HCT116 (cell line): ENCODE results near the gene APOE. TPM values are rescaled to one million over a fixed set of nuclear protein-coding genes. Genes with fewer than 3 reads are reported as not detected.
A peak's percentile ranks its signal among the peaks of the same experiment; 100 is the strongest.

Experiments
- ATAC-seq: fragments of 200-7000 bp; cut with Tn5 transposase; 2 replicates; pipeline ENCODE4 v1.9.1; 2020; ENCODE audit warnings: mild to moderate bottlenecking, moderate library complexity
- BruUV-seq: library from RNA; stranded (reverse); fragments of 400-500 nt; replicated peaks from 2 replicates; lab custom pipeline; 2021; lab: Mats Ljungman, UMichigan
- CTCF ChIA-PET: fragments of 300-600 bp; sonication (Branson Sonifier 250); formaldehyde crosslinking; loops from one replicate; lab custom pipeline; 2021; ENCODE audit warnings: antibody characterized with exemption; lab: Charles Lee
- POLR2A ChIA-PET: fragments of 300-600, 350-600 bp; sonication (Branson Sonifier 250); formaldehyde crosslinking; loops from one replicate; lab custom pipeline; 2021; ENCODE audit warnings: antibody characterized with exemption; lab: Charles Lee
- RAD21 ChIA-PET, 2 experiments: fragments of 300-600 bp; sonication (Branson Sonifier 250); formaldehyde crosslinking; loops; one replicate each; lab custom pipeline; 2023; ENCODE audit warnings: low total read pairs in 2 of 2; ENCODE audit not compliant: uncharacterized antibody in 2 of 2, unreplicated experiment in 2 of 2, low non-redundant PET in 1 of 2; lab: Charles Lee
- DNase-seq: peaks from one replicate; pipeline ENCODE4 v3.0.0-alpha.2; 2010; ENCODE audit warnings: low read depth, low spot score
- H2AFZ ChIP-seq: fragments of 200-600 bp; shearing (Covaris generic), sonication (generic); 2 replicates; pipeline ENCODE4 v1.6.1; 2017; ENCODE audit warnings: low read depth, mixed run types, mixed read lengths, antibody characterized with exemption, low read length; ENCODE audit not compliant: poor library complexity, severe bottlenecking
- H3K27ac ChIP-seq: 2 replicates; pipeline ENCODE4 v1.5.1; 2012; ENCODE audit warnings: low read depth, low read length
- H3K27me3 ChIP-seq: fragments of 200-600 bp; sonication (generic); 2 replicates; pipeline ENCODE4 v1.6.1; 2016; ENCODE audit warnings: mixed run types, low read length, mixed read lengths; ENCODE audit not compliant: insufficient read depth
- H3K36me3 ChIP-seq, 2 experiments: fragments of 200-500 bp in 1 of 2; fragments of 200-600 bp in 1 of 2; sonication (Bioruptor generic) in 1 of 2; sonication (generic) in 1 of 2; 2 replicates each; pipeline versions ENCODE4 v1.5.1 to v1.6.1; 2014 to 2016; ENCODE audit warnings: low read length in 2 of 2, inconsistent platforms in 1 of 2, mixed read lengths in 1 of 2, mixed run types in 1 of 2; ENCODE audit not compliant: insufficient read depth in 2 of 2, control insufficient read depth in 1 of 2
- H3K4me1 ChIP-seq, 2 experiments: fragments of 200-600 bp in 1 of 2; sonication (generic) in 1 of 2; 2 replicates each; pipeline versions ENCODE4 v1.5.1 to v1.6.1; 2012 to 2017; ENCODE audit warnings: low read length in 2 of 2, inconsistent platforms in 1 of 2, mild to moderate bottlenecking in 1 of 2, mixed read lengths in 1 of 2, mixed run types in 1 of 2, moderate library complexity in 1 of 2; ENCODE audit not compliant: insufficient read depth in 2 of 2, control insufficient read depth in 1 of 2
- H3K4me2 ChIP-seq: fragments of 200-600 bp; sonication (generic); 2 replicates; pipeline ENCODE4 v1.6.1; 2017; ENCODE audit warnings: mixed run types, low read length, mixed read lengths
- H3K4me3 ChIP-seq, 2 experiments: fragments of 200-600 bp in 1 of 2; sonication (generic) in 1 of 2; replicated peaks in 1 of 2; 2 replicates each; pipeline ENCODE4 v1.5.1; 2011 to 2016; ENCODE audit warnings: low read length in 2 of 2, control low read depth in 1 of 2, low read depth in 1 of 2, mild to moderate bottlenecking in 1 of 2, mixed read lengths in 1 of 2, mixed run types in 1 of 2
- H3K79me2 ChIP-seq: fragments of 200-600 bp; sonication (generic); 2 replicates; pipeline ENCODE4 v1.6.1; 2017; ENCODE audit warnings: mild to moderate bottlenecking, mixed run types, low read length, moderate library complexity, mixed read lengths; ENCODE audit not compliant: insufficient read depth
- H3K9ac ChIP-seq: fragments of 200-600 bp; sonication (generic); 2 replicates; pipeline ENCODE4 v1.6.1; 2016; ENCODE audit warnings: low read length, mixed read lengths
- H3K9me2 ChIP-seq: fragments of 200-600 bp; sonication (generic), shearing (Covaris generic); 2 replicates; pipeline ENCODE4 v1.6.1; 2017; ENCODE audit warnings: mixed run types, mild to moderate bottlenecking, moderate library complexity; ENCODE audit not compliant: insufficient read depth
- H3K9me3 ChIP-seq, 2 experiments: fragments of 200-500 bp in 1 of 2; fragments of 200-600 bp in 1 of 2; sonication (Bioruptor generic) in 1 of 2; sonication (generic) in 1 of 2; 2 replicates each; pipeline ENCODE4 v1.6.1; 2014 to 2017; ENCODE audit warnings: low read length in 2 of 2, mixed read lengths in 2 of 2, inconsistent platforms in 1 of 2, low read depth in 1 of 2, mild to moderate bottlenecking in 1 of 2, mixed run types in 1 of 2, moderate library complexity in 1 of 2; ENCODE audit not compliant: control insufficient read depth in 1 of 2, insufficient read depth in 1 of 2
- H4K20me1 ChIP-seq: fragments of 200-600 bp; sonication (generic), shearing (Covaris generic); 2 replicates; pipeline ENCODE4 v1.6.1; 2017; ENCODE audit warnings: mixed run types, mild to moderate bottlenecking, moderate library complexity; ENCODE audit not compliant: insufficient read depth
- EZH2phosphoT487 ChIP-seq: fragments of 200-600 bp; IDR thresholded peaks from 2 replicates; pipeline ENCODE4 v1.6.1; 2018; ENCODE audit warnings: antibody characterized with exemption, borderline replicate concordance
- POLR2AphosphoS5 ChIP-seq: IDR thresholded peaks from 2 replicates; pipeline ENCODE4 v1.6.1; 2011; ENCODE audit warnings: mild to moderate bottlenecking, low read depth, low read length, moderate library complexity
- SP1 ChIP-seq: IDR thresholded peaks from 2 replicates; pipeline ENCODE4 v1.6.1; 2012; ENCODE audit warnings: low read depth
- ZFX ChIP-seq: fragments of 450-650 bp; IDR thresholded peaks from 2 replicates; pipeline ENCODE4 v1.6.1; 2017
- ZNF274 ChIP-seq: fragments of 200-500 bp; sonication (Bioruptor generic); IDR thresholded peaks from 2 replicates; pipeline ENCODE4 v1.6.1; 2014; ENCODE audit warnings: mild to moderate bottlenecking, low read depth, low read length, inconsistent platforms
- intact Hi-C: fragments of 100-400 bp; cut with micrococcal nuclease; formaldehyde crosslinking; loops from 2 replicates; pipeline ENCODE4 v1.10.0; 2022
- total RNA-seq: library from RNA; stranded (reverse); gene quantifications from one replicate; pipeline ENCODE4 v1.2.1, GENCODE V29; 2021; ENCODE audit not compliant: unreplicated experiment
- TF ChIP-seq, protein P1 (sequence below), 3 experiments: fragments of 200-600 bp in 1 of 3; sonication (generic) in 1 of 3; IDR thresholded peaks in 2 of 3; conservative IDR thresholded peaks in 1 of 3; 2 replicates each; pipeline ENCODE4 v1.5.1; 2012 to 2017; ENCODE audit warnings: low read depth in 2 of 3, low read length in 2 of 3, antibody characterized with exemption in 1 of 3, borderline replicate concordance in 1 of 3, control low read depth in 1 of 3, mild to moderate bottlenecking in 1 of 3, mixed read lengths in 1 of 3, mixed run types in 1 of 3, moderate library complexity in 1 of 3; ENCODE audit not compliant: insufficient read depth in 1 of 3
- TF ChIP-seq, protein P2 (sequence below): IDR thresholded peaks from 2 replicates; pipeline ENCODE4 v1.6.1; 2012

APOE gene
- total RNA-seq, 1 experiment from 2014 or later, result 7.2 TPM

DNA sequence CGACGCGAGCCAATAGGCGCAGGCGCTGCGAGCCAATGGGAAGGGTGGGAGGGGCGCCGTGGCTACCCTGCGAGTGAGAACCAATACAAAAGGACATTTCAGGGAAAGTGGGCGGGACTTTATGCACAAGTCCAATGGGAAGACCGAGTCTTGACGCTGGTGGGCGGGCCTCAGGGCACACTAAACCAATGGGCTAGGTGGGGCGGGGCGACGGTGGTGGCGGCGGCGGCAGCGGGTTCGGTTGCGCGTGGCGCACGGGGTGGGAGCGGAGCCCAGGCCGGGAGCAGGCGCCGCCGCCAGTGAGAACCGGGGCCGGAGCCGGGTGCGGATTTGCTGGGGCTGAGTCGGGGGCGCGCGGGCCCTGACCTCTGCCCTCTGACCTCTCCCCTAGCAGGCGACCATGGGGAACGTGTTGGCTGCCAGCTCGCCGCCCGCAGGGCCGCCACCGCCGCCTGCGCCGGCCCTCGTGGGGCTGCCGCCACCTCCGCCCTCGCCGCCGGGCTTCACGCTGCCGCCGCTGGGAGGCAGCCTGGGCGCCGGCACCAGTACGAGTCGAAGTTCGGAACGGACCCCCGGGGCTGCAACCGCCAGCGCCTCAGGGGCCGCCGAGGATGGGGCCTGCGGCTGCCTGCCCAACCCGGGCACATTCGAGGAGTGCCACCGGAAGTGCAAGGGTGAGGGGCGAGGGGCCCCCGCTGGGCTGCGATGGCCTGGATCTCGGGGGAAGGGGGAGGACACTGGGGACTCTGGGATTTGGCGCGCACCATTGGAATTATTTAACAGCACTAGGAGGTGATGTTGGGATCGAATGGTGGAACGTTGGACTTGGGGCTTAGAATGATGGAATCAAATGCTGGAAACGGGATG is 14.3 kb upstream of the APOE start, which contains the start of gene TOMM40:
TSS of gene TOMM40 (plus strand) at position 239 of the 867 bp plus-strand sequence. CDS start at position 401, 162 bp downstream.
- peak within 1 kb of the TSS; percentile 99 for H3K4me2 ChIP-seq
- H3K79me2 ChIP-seq, result peaks cover 52% of the 10 kb centered on the region
- TF ChIP-seq, protein P1, sequence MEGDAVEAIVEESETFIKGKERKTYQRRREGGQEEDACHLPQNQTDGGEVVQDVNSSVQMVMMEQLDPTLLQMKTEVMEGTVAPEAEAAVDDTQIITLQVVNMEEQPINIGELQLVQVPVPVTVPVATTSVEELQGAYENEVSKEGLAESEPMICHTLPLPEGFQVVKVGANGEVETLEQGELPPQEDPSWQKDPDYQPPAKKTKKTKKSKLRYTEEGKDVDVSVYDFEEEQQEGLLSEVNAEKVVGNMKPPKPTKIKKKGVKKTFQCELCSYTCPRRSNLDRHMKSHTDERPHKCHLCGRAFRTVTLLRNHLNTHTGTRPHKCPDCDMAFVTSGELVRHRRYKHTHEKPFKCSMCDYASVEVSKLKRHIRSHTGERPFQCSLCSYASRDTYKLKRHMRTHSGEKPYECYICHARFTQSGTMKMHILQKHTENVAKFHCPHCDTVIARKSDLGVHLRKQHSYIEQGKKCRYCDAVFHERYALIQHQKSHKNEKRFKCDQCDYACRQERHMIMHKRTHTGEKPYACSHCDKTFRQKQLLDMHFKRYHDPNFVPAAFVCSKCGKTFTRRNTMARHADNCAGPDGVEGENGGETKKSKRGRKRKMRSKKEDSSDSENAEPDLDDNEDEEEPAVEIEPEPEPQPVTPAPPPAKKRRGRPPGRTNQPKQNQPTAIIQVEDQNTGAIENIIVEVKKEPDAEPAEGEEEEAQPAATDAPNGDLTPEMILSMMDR (IDR thresholded peaks at IDR 0.05 in 2 of 3, conservative IDR thresholded peaks at IDR 0.05 in 1 of 3; ENCODE audit: borderline replicate concordance in 1 of 3, insufficient read depth in 1 of 3, low read depth in 2 of 3, low read length in 2 of 3), result peak in 1 of 3 experiments; percentile 14; a peak in 1 of 6 replicates
- TF ChIP-seq ZNF274 (no peak), EZH2phosphoT487 (no peak), ZFX (peak; percentile 89; the same call in 1 of the 2 replicates), POLR2AphosphoS5 (peak; percentile 54), SP1 (peak; percentile 99)
- TF ChIP-seq, protein P2, sequence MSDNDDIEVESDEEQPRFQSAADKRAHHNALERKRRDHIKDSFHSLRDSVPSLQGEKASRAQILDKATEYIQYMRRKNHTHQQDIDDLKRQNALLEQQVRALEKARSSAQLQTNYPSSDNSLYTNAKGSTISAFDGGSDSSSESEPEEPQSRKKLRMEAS, result peak; percentile 81
- no peaks in the 10 kb centered on the region for H3K9me2 ChIP-seq
- H4K20me1 ChIP-seq, result peaks cover 6% of the 10 kb centered on the region; the same call in 1 of the 2 replicates
- no peak within 1 kb of the TSS for H2AFZ ChIP-seq
- no peaks in the 10 kb centered on the region for H3K9me3 ChIP-seq
- peak within 1 kb of the TSS; percentile 79 to 99 for H3K4me3 ChIP-seq
- peaks cover 10 to 45% of the 10 kb centered on the region in 2 experiments for H3K36me3 ChIP-seq
- H3K4me1 ChIP-seq, result peaks cover 12 to 20% of the 10 kb centered on the region in 2 experiments
- BruUV-seq, result no TSS peak
- POLR2A ChIA-PET, result interaction anchor here (0.6 to 1.6 kb wide), 8 partner anchors 9 to 248 kb away, joined by 4 to 6 read pairs (median 4); partner anchors contain the start of genes NECTIN2 and PVR
- RAD21 ChIA-PET, result no interaction called here
- H3K27ac ChIP-seq, result peak within 1 kb of the TSS; percentile 94
- DNase-seq, result no peak
- intact Hi-C loops, result no loop called here
- H3K27me3 ChIP-seq, result no peaks in the 10 kb centered on the region
- ATAC-seq, result no peak; the same call in 1 of the 2 replicates
- H3K9ac ChIP-seq, result peak within 1 kb of the TSS; percentile 97
- CTCF ChIA-PET, result interaction anchor here (1.1 to 1.6 kb wide), 5 partner anchors 14 to 321 kb away, joined by 3 to 7 read pairs (median 5); partner anchors contain the start of gene NECTIN2
